Measurements from ENCODE around the gene GPX6. TPM values are rescaled to one million over a fixed set of nuclear protein-coding genes. Genes with fewer than 3 reads are reported as not detected.

GPX6 gene
- total RNA-seq, 1 donor from 2014 or later: not detected

DNA sequence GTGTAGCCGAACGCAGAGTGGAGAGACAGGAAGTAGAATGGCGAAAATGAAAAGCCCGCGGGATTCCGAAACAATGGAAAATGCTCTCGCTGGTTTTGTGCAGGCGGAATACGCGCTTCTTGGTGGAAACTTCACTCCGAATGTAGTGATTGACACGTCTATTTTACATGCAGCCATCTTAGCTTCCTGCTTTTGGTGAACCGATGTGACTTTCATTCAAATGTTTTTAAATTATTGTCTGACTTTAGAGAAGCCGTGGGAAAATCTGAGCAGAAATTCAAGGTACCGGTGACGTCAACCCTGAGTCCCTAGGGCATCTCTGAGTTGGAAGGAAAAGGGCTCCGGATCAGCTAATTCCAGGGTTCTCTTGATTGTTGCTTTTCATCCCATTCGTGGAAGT is 21.5 kb upstream of the GPX6 start:
- Mint-ChIP-seq H3K4me3 (ENCODE audit: unreplicated experiment) (peak overlapping the region; percentile 47), H3K36me3 (ENCODE audit: unreplicated experiment) (no peaks in the 10 kb centered on the region), H3K9me3 (ENCODE audit: unreplicated experiment) (no peaks in the 10 kb centered on the region), H3K27ac (ENCODE audit: unreplicated experiment) (no peak overlapping the region), H3K4me1 (ENCODE audit: unreplicated experiment) (peaks cover under 1% of the 10 kb centered on the region), H3K27me3 (ENCODE audit: unreplicated experiment) (peaks cover 20% of the 10 kb centered on the region)
- TF ChIP-seq, protein P1, sequence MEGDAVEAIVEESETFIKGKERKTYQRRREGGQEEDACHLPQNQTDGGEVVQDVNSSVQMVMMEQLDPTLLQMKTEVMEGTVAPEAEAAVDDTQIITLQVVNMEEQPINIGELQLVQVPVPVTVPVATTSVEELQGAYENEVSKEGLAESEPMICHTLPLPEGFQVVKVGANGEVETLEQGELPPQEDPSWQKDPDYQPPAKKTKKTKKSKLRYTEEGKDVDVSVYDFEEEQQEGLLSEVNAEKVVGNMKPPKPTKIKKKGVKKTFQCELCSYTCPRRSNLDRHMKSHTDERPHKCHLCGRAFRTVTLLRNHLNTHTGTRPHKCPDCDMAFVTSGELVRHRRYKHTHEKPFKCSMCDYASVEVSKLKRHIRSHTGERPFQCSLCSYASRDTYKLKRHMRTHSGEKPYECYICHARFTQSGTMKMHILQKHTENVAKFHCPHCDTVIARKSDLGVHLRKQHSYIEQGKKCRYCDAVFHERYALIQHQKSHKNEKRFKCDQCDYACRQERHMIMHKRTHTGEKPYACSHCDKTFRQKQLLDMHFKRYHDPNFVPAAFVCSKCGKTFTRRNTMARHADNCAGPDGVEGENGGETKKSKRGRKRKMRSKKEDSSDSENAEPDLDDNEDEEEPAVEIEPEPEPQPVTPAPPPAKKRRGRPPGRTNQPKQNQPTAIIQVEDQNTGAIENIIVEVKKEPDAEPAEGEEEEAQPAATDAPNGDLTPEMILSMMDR (IDR thresholded peaks at IDR 0.05): no peak
- no peak for DNase-seq (ENCODE audit: extremely low spot score, unreplicated experiment)

DNA sequence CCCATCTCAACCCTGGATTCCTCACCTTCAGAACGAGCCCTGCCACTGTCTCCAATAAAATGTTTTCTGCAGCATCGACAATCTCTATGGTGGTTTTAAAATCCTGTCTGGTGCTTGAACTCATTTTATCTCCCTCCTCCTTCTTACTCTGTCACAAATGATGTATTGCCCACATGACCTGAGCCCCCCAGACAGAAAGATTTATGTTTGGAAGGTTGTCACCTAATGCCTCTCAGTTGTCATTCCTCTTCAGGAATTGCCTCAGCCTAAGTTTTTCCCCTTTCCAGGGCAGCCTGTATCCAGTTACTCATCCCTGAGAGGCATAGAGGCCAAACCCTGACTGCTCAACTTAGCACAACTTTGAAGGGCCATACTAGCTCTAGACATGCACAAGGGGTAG is 19.3 kb upstream of the GPX6 start:
- no peaks in the 10 kb centered on the region for H3K4me1 Mint-ChIP-seq (ENCODE audit: unreplicated experiment)
- no peaks in the 10 kb centered on the region for H3K36me3 Mint-ChIP-seq (ENCODE audit: unreplicated experiment)
- no peak overlapping the region for H3K27ac Mint-ChIP-seq (ENCODE audit: unreplicated experiment)
- TF ChIP-seq, protein P1 (IDR thresholded peaks at IDR 0.05): no peak
- H3K9me3 Mint-ChIP-seq (ENCODE audit: unreplicated experiment): no peaks in the 10 kb centered on the region
- no peak overlapping the region for H3K4me3 Mint-ChIP-seq (ENCODE audit: unreplicated experiment)
- DNase-seq (ENCODE audit: extremely low spot score, unreplicated experiment): no peak
- peaks cover 20% of the 10 kb centered on the region for H3K27me3 Mint-ChIP-seq (ENCODE audit: unreplicated experiment)

DNA sequence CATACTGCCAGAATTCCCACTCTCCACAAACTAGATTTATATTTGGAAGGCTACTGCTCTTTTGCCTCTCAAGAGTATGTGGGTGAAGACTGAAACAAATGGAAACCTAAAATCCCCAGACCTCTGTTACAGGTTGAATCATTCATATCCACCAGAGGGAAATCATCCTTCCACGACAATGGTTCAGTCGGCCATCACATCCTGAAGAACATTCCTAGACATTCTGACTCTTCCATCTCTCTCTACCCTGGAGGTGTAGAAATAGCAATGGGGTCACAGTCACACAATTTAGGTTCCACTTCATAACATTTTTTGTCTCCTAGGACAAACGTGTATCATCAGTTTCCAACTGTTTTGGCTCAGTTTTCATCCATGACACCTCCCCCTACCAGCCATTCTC is 18.7 kb upstream of the GPX6 start:
- no peaks in the 10 kb centered on the region for H3K36me3 Mint-ChIP-seq (ENCODE audit: unreplicated experiment)
- TF ChIP-seq, protein P1 (IDR thresholded peaks at IDR 0.05): no peak
- no peak overlapping the region for H3K27ac Mint-ChIP-seq (ENCODE audit: unreplicated experiment)
- no peaks in the 10 kb centered on the region for H3K4me1 Mint-ChIP-seq (ENCODE audit: unreplicated experiment)
- H3K4me3 Mint-ChIP-seq (ENCODE audit: unreplicated experiment): no peak overlapping the region
- no peaks in the 10 kb centered on the region for H3K9me3 Mint-ChIP-seq (ENCODE audit: unreplicated experiment)
- peaks cover 21% of the 10 kb centered on the region for H3K27me3 Mint-ChIP-seq (ENCODE audit: unreplicated experiment)
- no peak for DNase-seq (ENCODE audit: extremely low spot score, unreplicated experiment)

DNA sequence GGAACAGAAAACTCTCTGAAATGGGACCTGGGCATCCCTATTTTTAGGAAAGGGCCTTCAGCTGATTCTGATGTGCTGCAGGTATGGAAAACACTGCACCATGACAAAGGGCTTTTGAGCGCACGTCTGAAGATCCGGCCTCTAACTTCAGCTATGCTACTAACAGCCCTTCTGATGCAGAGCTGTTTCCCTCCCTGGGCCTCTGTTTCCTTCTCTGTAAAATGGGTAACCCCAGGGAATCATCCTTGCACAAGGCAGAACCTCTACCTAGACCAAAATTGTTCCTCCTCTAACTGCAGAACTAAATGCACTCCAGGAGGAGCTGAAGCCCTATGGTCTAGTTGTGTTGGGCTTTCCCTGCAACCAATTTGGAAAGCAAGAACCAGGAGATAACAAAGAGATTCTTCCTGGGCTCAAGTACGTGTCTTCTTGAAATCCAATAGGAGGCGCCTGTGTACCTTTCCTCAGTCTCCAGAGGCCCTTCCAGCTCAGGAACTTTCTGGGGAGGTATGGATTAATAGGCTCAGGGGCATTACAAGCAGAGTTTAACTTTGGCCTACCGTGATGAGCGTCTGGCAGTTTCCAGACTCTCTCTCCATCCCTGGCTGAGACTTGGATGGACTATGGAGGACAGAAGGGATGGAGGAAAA is 16.0 kb upstream of the GPX6 start:
- TF ChIP-seq, protein P1 (IDR thresholded peaks at IDR 0.05): no peak
- Mint-ChIP-seq H3K27ac (ENCODE audit: unreplicated experiment) (no peak overlapping the region), H3K9me3 (ENCODE audit: unreplicated experiment) (no peaks in the 10 kb centered on the region), H3K27me3 (ENCODE audit: unreplicated experiment) (peaks cover 23% of the 10 kb centered on the region), H3K4me1 (ENCODE audit: unreplicated experiment) (no peaks in the 10 kb centered on the region), H3K4me3 (ENCODE audit: unreplicated experiment) (no peak overlapping the region), H3K36me3 (ENCODE audit: unreplicated experiment) (no peaks in the 10 kb centered on the region)
- no peak for DNase-seq (ENCODE audit: extremely low spot score, unreplicated experiment)

GRCh38 chr6:28530777-28531176 is 15.2 kb upstream of the GPX6 start:
- H3K4me3 Mint-ChIP-seq (ENCODE audit: unreplicated experiment): no peak overlapping the region
- H3K4me1 Mint-ChIP-seq (ENCODE audit: unreplicated experiment): no peaks in the 10 kb centered on the region
- H3K27ac Mint-ChIP-seq (ENCODE audit: unreplicated experiment): no peak overlapping the region

More at GRCh38 chr6:28530777-28531176, 15.2 kb upstream of the GPX6 start:
- TF ChIP-seq, protein P1 (IDR thresholded peaks at IDR 0.05): no peak
- Mint-ChIP-seq H3K9me3 (ENCODE audit: unreplicated experiment) (no peaks in the 10 kb centered on the region), H3K36me3 (ENCODE audit: unreplicated experiment) (no peaks in the 10 kb centered on the region), H3K27me3 (ENCODE audit: unreplicated experiment) (peaks cover 18% of the 10 kb centered on the region)
- DNase-seq (ENCODE audit: extremely low spot score, unreplicated experiment): no peak
